ENCODE data around the gene TEDC2.
"Not testable (repeated sequence)": the region's sequence is repeated elsewhere in the genome, so short reads cannot be mapped to it uniquely, and the experiment has no call there.

TEDC2 gene

DNA sequence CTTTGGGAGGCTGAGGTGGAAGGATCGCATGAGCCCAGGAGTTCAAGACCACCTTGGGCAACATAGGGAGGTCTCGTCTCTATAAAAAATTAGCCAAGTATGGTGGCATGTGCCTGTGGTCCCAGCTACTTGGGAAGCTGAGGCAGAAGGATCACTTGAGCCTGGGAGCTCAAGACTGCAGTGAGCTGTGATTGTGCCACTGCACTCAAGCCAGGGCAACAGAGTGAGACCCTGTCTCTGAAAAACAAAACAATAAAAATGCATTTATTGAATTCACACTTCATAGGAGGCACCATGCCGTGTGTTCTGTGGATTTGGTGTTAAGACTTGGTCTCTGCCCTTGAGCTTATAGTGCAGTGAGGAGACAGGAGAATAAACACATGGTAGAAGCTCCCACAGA, 17.4 kb downstream of the TEDC2 start:
- DNase-seq (ENCODE audit: low read depth) = no peak

DNA sequence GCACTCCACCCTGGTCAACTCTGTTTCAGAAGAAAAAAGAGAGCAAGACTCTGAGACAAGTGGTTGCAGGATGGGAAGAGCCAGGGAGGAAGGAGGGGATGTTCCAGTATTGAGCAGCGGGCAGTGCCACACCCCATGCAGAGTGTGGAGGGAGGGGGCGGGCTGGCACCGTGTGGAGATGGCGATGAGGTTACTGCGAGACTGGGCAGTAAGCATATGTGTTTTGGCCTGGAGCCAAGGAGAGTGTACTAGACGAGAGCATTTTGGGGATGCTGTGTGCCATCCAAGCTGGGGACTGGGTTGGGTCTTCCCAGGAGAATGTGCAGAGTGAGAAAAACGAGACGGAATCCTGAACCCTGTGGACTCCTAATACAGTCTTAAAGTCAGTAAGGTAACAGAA, 18.4 kb downstream of the TEDC2 start:
- no peak for DNase-seq (ENCODE audit: low read depth)

DNA sequence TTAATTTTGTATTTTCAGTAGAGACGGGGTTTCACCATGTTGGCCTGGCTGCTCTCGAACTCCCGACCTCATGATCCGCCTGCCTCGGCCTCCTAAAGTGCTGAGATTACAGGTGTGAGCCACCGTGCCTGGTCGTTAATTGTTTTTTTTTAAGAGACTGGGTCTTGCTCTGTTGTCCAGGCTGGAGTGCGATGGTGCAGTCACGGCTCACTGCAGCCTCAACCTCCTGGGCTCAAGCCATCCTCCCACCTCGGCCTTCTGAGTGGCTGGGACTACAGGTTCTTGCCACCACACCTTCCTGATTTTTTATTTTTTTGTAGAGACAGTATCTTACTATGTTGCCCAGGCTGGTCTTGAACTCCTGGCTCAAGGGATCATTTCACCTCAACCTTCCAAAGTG, 20.1 kb downstream of the TEDC2 start:
- not testable (repeated sequence) for DNase-seq (ENCODE audit: low read depth)

DNA sequence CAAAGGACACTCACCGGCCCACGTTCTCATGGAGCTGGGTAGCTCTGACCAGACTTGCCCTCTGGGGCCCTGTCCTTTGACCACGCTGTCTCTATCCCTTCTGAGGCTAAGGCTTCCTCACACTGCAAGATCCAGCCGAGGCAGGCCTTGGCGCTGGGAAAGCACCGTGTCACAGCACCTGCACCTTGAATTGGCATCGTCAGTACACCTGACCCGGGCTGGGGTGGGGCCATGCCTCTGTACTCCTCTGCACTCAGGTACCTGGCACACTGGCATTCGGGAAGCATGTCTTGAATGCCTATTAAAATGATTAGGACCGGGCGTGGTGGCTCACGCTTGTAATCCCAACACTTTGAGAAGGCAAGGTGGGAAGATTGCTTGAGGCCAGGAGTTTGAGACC, 21.0 kb downstream of the TEDC2 start:
- no peak for DNase-seq (ENCODE audit: low read depth)

DNA sequence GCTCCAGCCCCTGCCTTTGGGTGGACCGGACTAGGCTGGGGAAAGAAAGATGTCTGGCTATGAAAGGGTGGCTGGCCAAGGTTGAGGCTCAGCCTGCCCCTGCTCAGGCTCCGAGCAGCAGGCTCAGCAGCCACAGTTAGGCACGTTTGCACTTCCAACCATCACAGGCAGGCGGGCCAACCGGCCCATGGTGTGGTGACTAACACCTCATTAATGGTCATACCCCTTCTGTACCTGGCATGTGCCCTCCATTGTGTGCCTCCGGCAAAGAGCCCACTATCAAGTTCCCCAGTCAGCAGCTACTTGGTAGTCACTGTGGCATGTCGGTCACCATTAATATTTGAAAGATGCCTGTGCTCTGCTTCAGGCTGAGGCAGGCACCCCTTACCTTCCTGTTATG, 21.8 kb downstream of the TEDC2 start:
- DNase-seq (ENCODE audit: low read depth) = no peak

DNA sequence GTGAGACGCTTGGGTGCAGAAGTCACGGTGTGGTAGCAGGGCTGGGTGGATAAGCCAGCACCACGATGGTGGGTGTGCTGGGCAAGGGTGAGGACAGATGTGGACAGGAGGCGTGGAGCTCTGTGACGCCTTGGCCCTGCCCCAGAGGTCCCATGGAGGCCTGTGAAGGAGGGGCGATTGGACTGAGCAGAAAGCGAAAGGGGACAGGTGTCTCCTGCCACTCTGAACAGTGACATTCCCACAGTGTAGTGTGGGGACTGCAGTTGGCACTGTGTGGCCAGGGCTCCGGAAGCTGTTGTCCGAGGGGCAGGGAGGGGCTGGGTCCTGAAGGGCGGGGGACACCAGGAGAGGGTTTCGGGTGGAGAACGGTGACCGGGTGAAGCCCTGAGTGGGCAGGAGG, 22.3 kb downstream of the TEDC2 start:
- no peak for DNase-seq (ENCODE audit: low read depth)

DNA sequence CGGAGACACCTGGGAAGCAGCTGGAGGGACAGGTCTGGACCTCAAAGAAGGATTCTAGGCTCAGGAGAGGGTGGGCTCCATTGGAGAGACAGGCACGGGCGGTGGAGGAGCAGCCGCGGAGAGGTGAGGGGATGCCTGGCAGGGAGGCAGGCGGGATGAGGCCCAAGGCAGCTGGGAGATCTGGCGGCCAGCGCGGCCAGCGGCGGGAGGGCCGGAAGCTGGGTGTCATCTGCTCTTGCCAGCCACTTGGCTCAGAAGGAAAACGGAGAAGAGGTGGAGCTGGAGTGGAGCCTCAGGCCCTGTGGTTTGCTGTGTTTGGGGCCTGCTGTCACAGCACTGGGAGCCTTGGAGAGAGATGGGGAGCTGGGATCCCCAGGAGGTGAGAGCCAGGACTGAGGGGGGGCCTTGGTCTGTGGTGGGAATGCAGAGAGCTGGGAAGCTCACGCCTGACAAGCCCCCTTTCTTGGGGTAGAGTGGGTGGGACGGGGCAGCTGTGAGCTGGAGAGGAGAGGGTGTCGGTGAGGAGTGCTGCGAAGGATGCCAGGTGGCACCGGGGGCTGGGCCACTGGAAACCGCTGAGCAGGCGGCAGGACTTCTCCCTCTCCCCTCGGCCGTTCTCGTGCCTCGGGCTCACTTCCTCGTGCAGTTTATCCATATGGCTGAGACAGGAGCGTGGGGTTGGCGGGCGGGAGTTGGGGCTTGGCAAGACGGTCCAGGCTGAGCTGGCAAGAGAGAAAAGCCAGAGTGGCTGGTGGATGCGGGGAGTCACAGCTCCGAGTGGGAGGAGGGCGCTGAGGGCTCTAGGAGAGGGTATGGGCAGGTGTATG, 23.0 kb downstream of the TEDC2 start:
- DNase-seq (ENCODE audit: low read depth) = no peak

DNA sequence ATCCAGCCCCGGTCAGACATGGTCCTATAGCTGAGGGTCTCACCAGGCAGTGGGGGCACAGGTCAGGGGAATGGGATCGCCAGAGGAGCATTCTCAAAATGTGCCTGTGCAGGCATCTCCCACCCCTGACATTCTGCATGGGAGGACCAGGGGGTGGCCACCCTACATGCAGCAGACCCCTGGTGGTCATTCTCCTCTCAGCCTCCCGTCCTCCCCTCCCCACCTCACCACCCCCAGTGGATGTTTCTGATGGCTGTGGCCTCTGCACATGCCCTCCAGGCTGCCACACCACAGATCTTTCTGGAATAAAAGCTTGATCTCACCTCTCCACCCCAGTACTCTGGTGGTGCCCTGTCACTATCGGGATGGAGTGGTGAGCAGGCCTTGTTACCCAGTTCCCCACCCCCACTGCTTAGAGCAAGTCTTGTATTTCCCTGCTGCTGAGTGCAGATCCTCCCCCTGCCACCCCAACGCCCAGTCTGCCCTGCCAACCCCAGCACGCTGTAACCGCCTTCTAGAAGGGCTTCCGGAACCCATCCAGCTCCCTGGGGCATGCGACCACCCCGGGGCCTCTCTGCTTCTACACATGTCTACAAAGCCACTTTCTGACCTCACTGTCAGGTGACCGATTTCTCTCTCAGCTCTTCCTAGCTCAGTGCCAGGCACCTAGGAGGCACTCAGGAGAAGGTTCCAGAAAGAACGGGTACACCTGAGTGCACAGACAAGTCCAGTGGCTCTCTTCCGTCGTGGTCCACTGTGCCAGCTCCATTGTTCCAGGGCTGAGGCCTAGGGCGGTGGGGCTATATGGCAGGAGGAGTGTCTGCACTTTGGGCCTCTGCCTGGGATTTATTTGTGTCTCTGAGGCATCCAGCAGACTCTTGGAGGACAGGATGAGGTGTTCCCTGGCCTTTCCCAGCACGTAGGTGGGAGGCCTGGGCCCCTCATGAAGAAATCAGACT, 24.3 kb downstream of the TEDC2 start:
- DNase-seq (ENCODE audit: low read depth) = no peak

DNA sequence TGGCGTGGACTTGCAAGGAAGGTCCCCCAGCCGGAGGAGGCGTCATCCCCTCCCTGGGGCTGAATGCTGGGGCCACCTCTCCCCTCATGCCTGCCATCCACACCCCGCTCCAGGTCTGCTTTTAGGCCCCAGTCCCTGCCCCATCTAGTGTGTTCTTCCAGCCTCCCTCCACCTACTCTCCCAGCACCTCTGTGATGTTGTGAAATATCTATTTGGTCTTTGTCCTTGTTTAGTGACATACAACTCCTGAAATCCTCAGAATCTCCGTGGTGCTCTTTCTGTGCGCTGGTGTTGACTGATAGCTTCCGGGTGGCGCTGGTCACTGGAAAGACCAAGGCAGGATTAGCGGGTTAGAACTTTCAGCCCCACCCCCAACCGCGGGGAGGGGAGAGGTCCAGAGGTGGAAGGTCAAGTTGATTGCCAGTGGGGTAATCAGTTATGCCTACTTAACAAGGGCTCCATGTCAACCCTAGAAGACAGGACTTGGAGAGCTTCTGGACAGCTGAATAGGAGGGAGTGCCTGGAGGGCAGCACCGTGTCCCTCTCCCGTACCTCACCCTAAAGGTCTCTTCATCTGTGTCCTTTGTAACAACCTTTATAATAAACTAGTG, 25.1 kb downstream of the TEDC2 start:
- DNase-seq (ENCODE audit: low read depth) = no peak

DNA sequence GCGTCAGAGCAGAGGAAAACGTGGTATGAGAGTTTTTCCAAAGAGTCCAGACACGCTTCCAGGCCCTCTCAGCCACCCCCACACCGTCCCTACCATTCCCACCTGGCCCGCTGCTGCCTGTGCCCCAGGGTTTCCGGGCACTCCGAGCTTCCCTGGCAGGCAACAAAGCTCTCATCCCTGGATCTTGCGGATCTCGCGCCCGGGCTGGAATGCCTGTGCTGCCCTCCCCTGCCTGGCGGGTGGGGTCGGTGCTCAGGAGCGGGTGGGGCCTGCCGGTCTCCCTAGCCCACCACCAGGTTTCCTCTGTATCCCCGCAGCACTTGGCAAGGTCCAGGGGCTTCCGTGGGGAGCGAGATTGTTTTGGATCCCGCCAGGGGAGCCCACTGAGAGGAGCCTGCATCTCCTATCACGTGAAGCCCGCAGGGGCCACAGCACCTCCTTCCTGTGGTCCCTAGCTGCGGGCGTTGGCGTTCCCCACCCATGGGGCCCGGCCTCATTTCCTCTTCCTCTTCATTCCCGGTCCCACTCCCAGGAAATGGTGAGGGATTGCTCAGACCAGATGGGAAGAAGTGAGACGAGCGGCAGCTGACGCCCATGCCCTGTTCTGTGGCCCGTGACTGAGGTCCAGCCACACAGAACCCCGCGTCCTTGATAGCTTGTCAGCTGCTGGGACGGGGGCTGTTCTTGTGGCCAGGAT, 26.1 kb downstream of the TEDC2 start:
- DNase-seq (ENCODE audit: low read depth) = no peak

DNA sequence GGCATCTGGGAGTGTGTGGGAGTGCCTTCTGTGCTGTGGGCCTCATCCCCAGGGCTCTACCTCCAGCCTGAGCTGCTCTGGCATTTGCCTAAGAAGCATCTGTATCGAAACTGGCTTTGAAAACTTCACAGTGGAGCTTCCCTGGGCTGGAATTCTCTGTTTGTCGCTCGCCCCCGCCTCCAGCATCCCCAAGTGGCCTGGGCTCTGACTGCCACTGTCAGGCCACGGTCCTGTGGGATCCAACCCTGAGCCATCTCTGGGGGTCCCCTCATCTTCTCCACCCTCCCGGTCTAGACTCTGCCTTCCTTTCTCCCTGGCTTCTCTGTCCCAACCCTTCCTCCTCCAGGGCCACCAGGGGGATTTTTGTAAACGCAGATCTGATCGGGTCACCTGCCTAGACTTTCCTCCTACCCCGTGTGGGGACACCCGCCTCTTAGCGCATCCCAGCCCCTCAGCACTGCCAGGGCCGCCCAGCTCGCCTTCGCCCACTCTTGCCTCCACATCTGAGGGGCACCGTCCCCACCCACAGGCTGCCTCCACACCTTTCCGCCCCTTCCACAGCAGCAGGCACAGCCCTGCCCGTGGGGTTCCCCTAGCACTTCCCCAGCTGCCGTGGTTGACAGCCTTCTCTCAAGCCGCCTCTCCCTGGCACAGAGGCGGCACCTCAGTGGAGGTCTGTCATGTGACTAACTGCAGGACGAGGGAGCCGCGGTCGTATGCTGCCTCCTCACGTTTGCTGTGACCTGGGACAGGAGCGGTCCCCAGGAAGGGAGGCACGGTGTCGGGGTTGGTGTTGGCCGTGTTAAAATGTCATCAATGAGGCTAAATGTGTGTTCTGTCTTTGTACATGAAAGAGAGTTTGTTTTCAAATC, 27.0 kb downstream of the TEDC2 start:
- DNase-seq (ENCODE audit: low read depth) = no peak

DNA sequence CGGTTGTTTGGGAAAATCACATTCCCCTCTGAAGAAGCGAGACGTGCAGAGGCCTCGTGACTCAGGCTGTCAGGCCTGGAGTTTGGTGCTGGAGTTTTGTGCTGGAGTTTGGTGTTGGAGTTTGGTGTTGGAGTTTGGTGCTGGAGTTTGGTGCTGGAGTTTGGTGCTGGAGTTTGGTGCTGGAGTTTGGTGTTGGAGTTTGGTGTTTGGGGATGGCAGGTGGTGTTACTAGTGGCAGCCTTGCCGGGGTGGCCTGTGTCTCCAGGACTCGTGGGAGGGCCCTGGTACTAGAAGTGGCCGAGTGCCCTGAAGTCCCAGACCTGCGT, 27.6 kb downstream of the TEDC2 start:
- no peak for DNase-seq (ENCODE audit: low read depth)

DNA sequence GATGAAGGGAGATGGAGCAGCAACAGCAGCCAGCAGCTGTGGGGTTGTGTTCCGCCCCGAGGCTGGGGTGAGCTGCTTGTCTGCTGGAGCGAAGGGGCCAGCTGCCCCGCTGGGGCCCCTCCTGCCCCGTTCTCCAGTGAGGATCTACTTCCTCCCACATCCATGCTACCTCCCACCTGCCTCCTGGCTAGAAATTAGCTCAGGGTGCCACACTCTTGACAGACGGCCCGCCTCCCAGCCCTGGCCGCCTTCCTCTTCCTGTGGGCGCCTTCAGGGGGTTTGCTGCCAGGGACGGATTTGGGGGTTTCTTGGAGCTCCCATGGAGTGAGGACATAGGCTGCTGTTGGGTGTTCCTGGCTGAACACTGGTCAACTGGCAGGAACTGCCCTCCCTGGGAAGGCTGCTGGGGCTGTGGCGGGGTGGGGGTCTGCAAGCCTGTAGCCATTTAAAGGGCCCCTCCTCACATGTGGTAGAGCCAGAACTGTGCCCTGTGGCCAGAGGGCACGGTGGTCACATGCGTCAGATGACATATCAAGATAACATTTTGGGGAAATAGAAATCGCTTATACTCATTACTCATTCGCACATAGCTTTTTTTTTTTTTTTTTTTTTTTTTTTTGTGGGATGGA, 28.1 kb downstream of the TEDC2 start:
- DNase-seq (ENCODE audit: low read depth) = no peak

DNA sequence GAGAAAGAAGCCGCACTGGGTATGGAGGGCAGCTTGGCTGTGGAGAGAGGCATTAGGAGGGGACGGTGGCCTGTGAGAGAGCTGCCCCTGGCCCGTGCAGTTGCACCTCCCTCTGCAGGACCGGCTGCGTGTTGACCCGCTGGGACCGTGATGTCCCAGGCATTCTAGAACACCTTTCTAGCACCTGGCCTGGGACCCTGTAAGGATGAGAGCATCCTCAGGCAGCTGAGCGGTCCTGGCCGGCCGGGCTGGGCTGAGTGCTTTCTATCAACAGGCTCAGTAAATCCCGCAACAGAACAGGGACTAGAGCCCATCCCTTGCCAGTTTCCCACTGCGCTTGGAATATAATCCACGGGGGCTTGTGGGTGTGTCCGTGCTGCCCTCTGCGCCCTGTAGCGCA, 29.7 kb downstream of the TEDC2 start:
- DNase-seq (ENCODE audit: low read depth) = no peak

DNA sequence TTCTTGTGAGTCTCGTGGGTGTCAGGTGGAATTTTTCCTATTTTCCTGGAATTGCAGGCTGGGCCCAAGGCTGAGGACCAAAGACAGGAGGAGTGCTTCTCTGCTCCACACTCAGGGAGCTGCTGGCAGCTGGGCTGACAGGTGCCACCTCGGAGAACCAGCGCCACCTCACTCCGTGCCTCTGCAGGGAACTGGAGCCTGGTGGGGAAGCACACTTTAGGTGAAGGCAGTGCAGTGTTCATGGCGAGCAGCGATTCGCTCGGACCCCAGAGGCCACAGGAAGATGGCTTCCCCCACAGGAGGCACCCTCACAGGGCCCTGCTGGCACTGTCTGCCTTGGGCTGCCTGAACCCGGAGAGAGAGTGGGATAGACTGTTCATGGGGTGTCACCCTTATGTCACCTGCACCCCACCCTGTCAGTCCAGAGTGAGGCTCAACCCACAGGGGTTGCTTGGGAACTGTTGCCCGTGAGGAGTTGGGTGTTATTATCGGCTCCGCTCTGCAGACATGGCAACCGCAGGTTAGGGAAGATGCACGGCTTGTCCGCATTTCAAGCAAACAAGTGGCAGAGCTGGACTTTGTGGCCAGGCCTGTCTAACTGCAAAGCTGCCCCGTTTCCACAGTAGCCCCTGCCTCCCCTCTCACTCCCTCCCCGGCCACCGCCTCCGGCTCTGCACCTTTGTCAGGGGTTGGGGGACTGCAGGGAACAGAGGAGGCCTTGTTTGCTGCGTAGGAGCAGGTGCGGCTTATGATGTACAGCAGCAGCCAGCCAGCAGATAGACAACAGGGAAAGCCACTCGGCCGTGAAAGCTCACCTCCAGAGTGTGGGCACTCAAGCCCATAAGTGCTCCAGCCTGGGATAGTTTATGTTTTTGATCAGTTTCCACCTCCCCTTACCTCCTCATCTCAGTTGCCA, 30.5 kb downstream of the TEDC2 start:
- DNase-seq (ENCODE audit: low read depth) = no peak

DNA sequence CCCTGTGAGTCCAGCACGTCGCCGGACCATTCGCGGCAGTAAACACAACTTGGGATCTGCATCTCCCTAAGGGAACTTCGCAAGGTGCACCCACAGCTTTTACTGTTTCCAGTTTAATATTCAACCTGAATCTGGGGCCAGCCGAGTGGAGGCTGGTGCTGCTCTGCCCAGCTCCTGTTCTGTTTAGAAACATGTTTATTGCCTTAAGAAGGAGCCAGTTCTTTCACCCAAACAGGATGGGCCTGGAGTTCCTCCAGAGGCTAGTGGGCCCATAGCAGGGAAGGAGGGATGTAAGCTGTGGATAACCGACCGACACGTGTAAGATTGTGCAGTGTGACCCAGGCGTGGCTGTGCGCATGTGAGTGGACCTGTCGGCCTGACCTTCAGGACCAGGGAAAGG, 32.4 kb downstream of the TEDC2 start:
- no peak for DNase-seq (ENCODE audit: low read depth)

DNA sequence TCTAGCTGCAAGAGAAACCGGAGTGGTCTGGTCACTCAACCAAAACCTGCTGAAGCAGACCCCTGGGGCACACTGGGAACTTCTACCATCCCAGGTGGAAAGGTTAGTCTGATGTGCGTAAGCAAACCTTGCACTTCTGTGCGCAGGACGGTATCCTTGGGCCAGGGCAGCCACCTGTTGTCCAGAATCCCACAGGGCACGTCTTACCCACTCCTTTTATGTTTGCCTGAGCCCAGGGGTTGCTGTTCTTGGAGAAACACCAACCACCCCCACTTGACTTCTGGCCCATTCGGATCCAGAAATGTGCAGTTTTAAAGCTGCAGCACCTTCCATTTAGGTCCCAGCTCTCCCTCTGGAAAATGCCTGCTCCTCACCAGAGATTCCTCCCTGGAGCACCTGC, 33.7 kb downstream of the TEDC2 start:
- no peak for DNase-seq (ENCODE audit: low read depth)

DNA sequence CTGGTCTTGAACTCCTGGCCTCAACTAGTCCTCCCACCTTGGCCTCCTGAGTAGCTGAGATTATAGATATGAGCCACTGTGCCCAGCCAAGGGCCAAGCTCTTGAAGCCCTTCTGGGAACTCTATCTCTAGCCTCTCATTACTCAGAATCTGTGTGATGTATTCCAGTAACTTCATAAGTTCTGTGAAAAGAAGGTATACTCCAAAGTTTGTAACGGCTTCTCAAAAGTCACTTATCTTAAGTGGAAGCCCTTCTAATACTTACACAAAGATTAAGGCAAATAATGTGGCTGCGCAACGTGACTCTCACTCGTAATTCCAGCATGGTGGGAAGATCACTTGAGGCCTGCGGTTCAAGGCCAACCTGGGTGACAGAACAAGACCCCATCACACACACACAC, 34.7 kb downstream of the TEDC2 start:
- no peak for DNase-seq (ENCODE audit: low read depth)

DNA sequence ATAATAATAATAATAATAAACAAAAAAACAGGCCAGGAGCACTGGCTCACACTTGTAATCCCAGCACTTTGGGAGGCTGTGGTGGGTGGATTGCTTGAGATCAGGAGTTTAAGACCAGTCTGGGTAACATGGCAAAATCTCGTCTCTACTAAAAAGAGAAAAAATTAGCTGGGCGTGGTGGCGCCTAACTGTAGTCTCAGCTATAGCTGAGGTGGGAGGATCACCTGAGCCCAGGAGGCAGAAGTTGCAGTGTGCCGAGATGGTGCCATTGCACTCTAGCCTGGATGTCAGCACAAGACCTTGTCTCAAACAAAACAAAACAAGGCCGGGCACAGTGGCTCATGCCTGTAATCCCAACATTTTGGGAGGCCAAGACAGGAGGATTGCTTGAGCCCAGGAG, 35.1 kb downstream of the TEDC2 start:
- no peak for DNase-seq (ENCODE audit: low read depth)

Measured in HS-5 (cell line).